ENCODE data around the gene TJAP1.

Gene TJAP1

GRCh38 chr6:43444036-43444435, 33.3 kb upstream of the TJAP1 start:
- Histone ChIP-seq H3K36me3 (replicated peaks; ENCODE audit: low read depth, low read length) (peaks cover 21% of the 10 kb centered on the region), H3K9me3 (ENCODE audit: insufficient read depth, low read length) (no peaks in the 10 kb centered on the region), H3K4me3 (ENCODE audit: low read length) (no peak overlapping the region), H3K4me2 (ENCODE audit: low read length) (no peak overlapping the region), H3K9ac (ENCODE audit: low read length) (no peak overlapping the region), H3K27me3 (ENCODE audit: low read depth, low read length) (no peaks in the 10 kb centered on the region), H3K79me2 (ENCODE audit: low read length) (no peaks in the 10 kb centered on the region), H3K27ac (ENCODE audit: low read length) (no peak overlapping the region), H4K20me1 (ENCODE audit: insufficient read depth, low read length) (no peaks in the 10 kb centered on the region), H2AFZ (ENCODE audit: low read depth, low read length) (no peak overlapping the region), H3K4me1 (ENCODE audit: low read length) (no peaks in the 10 kb centered on the region)
- TF ChIP-seq EZH2phosphoT487 (IDR thresholded peaks at IDR 0.05; ENCODE audit: low read depth): no peak
- no peak for TF ChIP-seq CTCF (IDR thresholded peaks at IDR 0.05; ENCODE audit: low read depth, low read length)

GRCh38 chr6:43444582-43444981, 32.8 kb upstream of the TJAP1 start:
- H3K27ac ChIP-seq (ENCODE audit: low read length): no peak overlapping the region
- no peak overlapping the region for H3K9ac ChIP-seq (ENCODE audit: low read length)
- H3K36me3 ChIP-seq (replicated peaks; ENCODE audit: low read depth, low read length): peaks cover 24% of the 10 kb centered on the region
- H3K4me2 ChIP-seq (ENCODE audit: low read length): no peak overlapping the region
- H4K20me1 ChIP-seq (ENCODE audit: insufficient read depth, low read length): no peaks in the 10 kb centered on the region
- no peak overlapping the region for H2AFZ ChIP-seq (ENCODE audit: low read depth, low read length)
- H3K9me3 ChIP-seq (ENCODE audit: insufficient read depth, low read length): no peaks in the 10 kb centered on the region
- TF ChIP-seq CTCF (IDR thresholded peaks at IDR 0.05; ENCODE audit: low read depth, low read length): no peak
- TF ChIP-seq EZH2phosphoT487 (IDR thresholded peaks at IDR 0.05; ENCODE audit: low read depth): no peak
- H3K4me1 ChIP-seq (ENCODE audit: low read length): no peaks in the 10 kb centered on the region
- H3K79me2 ChIP-seq (ENCODE audit: low read length): no peaks in the 10 kb centered on the region
- no peaks in the 10 kb centered on the region for H3K27me3 ChIP-seq (ENCODE audit: low read depth, low read length)
- H3K4me3 ChIP-seq (ENCODE audit: low read length): no peak overlapping the region

GRCh38 chr6:43445576-43445975, 31.8 kb upstream of the TJAP1 start:
- Histone ChIP-seq H3K27me3 (ENCODE audit: low read depth, low read length) (no peaks in the 10 kb centered on the region), H3K9me3 (ENCODE audit: insufficient read depth, low read length) (no peaks in the 10 kb centered on the region), H3K79me2 (ENCODE audit: low read length) (no peaks in the 10 kb centered on the region), H3K4me3 (ENCODE audit: low read length) (no peak overlapping the region), H3K27ac (ENCODE audit: low read length) (no peak overlapping the region), H3K36me3 (replicated peaks; ENCODE audit: low read depth, low read length) (peaks cover 27% of the 10 kb centered on the region), H2AFZ (ENCODE audit: low read depth, low read length) (no peak overlapping the region), H3K9ac (ENCODE audit: low read length) (no peak overlapping the region), H3K4me1 (ENCODE audit: low read length) (no peaks in the 10 kb centered on the region), H3K4me2 (ENCODE audit: low read length) (no peak overlapping the region), H4K20me1 (ENCODE audit: insufficient read depth, low read length) (no peaks in the 10 kb centered on the region)
- no peak for TF ChIP-seq CTCF (IDR thresholded peaks at IDR 0.05; ENCODE audit: low read depth, low read length)
- no peak for TF ChIP-seq EZH2phosphoT487 (IDR thresholded peaks at IDR 0.05; ENCODE audit: low read depth)

- H3K4me1 ChIP-seq (ENCODE audit: low read length): no peaks in the 10 kb centered on the region
- H4K20me1 ChIP-seq (ENCODE audit: insufficient read depth, low read length): no peaks in the 10 kb centered on the region
- no peak overlapping the region for H3K4me2 ChIP-seq (ENCODE audit: low read length)
- H3K79me2 ChIP-seq (ENCODE audit: low read length): no peaks in the 10 kb centered on the region
- no peak overlapping the region for H3K27ac ChIP-seq (ENCODE audit: low read length)
- H3K36me3 ChIP-seq (replicated peaks; ENCODE audit: low read depth, low read length): peaks cover 31% of the 10 kb centered on the region
- TF ChIP-seq CTCF (IDR thresholded peaks at IDR 0.05; ENCODE audit: low read depth, low read length): no peak
- no peak for TF ChIP-seq EZH2phosphoT487 (IDR thresholded peaks at IDR 0.05; ENCODE audit: low read depth)
- H3K4me3 ChIP-seq (ENCODE audit: low read length): no peak overlapping the region
- no peaks in the 10 kb centered on the region for H3K9me3 ChIP-seq (ENCODE audit: insufficient read depth, low read length)
- H3K9ac ChIP-seq (ENCODE audit: low read length): no peak overlapping the region
- H2AFZ ChIP-seq (ENCODE audit: low read depth, low read length): no peak overlapping the region
- H3K27me3 ChIP-seq (ENCODE audit: low read depth, low read length): no peaks in the 10 kb centered on the region
Observed at GRCh38 chr6:43447604-43448003, 29.8 kb upstream of the TJAP1 start.
